Endothelial cell of umbilical vein (primary cell): ENCODE data around the gene GRPR.

ENCODE experiments used
- CTCF ChIP-seq, 2 donors: IDR thresholded peaks; 1 replicate in 1 of 2; 2 replicates in 1 of 2; pipeline ENCODE4 v1.5.1; 2011; ENCODE audit warnings: low read length in 2 of 2, mild to moderate bottlenecking in 2 of 2, moderate library complexity in 2 of 2, control low read depth in 1 of 2, inconsistent platforms in 1 of 2, low read depth in 1 of 2; ENCODE audit not compliant: insufficient read depth in 1 of 2; ENCODE audit errors: extremely low read depth in 1 of 2
- EZH2 ChIP-seq: IDR thresholded peaks from 2 replicates; pipeline ENCODE4 v1.6.1; 2012; ENCODE audit warnings: borderline replicate concordance, low read depth, mild to moderate bottlenecking, moderate library complexity, low read length, inconsistent platforms; ENCODE audit not compliant: severe bottlenecking
- FOS ChIP-seq: IDR thresholded peaks from 2 replicates; pipeline ENCODE4 v1.6.1; 2011; ENCODE audit warnings: mild to moderate bottlenecking, low read length, moderate library complexity, borderline replicate concordance; ENCODE audit not compliant: insufficient read depth
- GATA2 ChIP-seq: IDR thresholded peaks from 2 replicates; pipeline ENCODE4 v1.7.0; 2011; ENCODE audit warnings: low read depth, mild to moderate bottlenecking, moderate library complexity, mixed read lengths, low read length; ENCODE audit not compliant: insufficient read length, insufficient read depth
- MAX ChIP-seq: IDR thresholded peaks from 2 replicates; pipeline ENCODE4 v1.6.1; 2011; ENCODE audit not compliant: insufficient read depth, insufficient read length
- MYC ChIP-seq: IDR thresholded peaks from one replicate; pipeline ENCODE4 v1.6.1; 2011; ENCODE audit warnings: mild to moderate bottlenecking, low read depth, low read length
- POLR2A ChIP-seq: IDR thresholded peaks from 2 replicates; pipeline ENCODE4 v1.6.1; 2012; ENCODE audit warnings: low read depth, mild to moderate bottlenecking, control low read depth, low read length
- POLR2AphosphoS5 ChIP-seq: IDR thresholded peaks from 2 replicates; pipeline ENCODE4 v1.6.1; 2012; ENCODE audit warnings: low read depth, mild to moderate bottlenecking, control low read depth, low read length, moderate library complexity; ENCODE audit not compliant: insufficient read depth

- TF ChIP-seq CTCF (IDR thresholded peaks at IDR 0.05; ENCODE audit: extremely low read depth in 1 of 2, insufficient read depth in 1 of 2, low read depth in 1 of 2, low read length in 2 of 2) (no peak), FOS (no peak), EZH2 (no peak), GATA2 (no peak), POLR2A (no peak), POLR2AphosphoS5 (no peak), MAX (no peak), MYC (no peak)
These were observed 63.1 kb downstream of the GRPR start for GRCh38 chrX:16186380-16187007.
